K562 (cell line): ENCODE results near the gene ABCF3. TPM values are rescaled to one million over a fixed set of nuclear protein-coding genes. Genes with fewer than 3 reads are reported as not detected.

Source experiments
- BRD9 ChIP-seq: fragments of 450-650 bp; IDR thresholded peaks from 2 replicates; pipeline ENCODE4 v1.6.1; 2018; ENCODE audit warnings: low read depth; ENCODE audit not compliant: partially characterized antibody
- CSDE1 ChIP-seq, 2 experiments: fragments of 450-650 bp; IDR thresholded peaks; 2 replicates each; pipeline ENCODE4 v1.6.1; 2016; ENCODE audit warnings: mild to moderate bottlenecking in 1 of 2
- DPF2 ChIP-seq: fragments of 450-650 bp; IDR thresholded peaks from 2 replicates; pipeline ENCODE4 v1.6.1; 2016
- ETV6 ChIP-seq, 3 experiments: fragments of 150-350 bp in 1 of 3; sonication (generic) in 1 of 3; formaldehyde crosslinking in 1 of 3; IDR thresholded peaks; 2 replicates each; pipeline versions ENCODE4 v1.6.1 to v1.8.0; 2014 to 2022; ENCODE audit warnings: borderline replicate concordance in 2 of 3, low read depth in 2 of 3, antibody characterized with exemption in 1 of 3, low read length in 1 of 3, mild to moderate bottlenecking in 1 of 3, missing genetic modification reagents in 1 of 3
- KDM1A ChIP-seq, 2 experiments: fragments of 450-650 bp; IDR thresholded peaks; 2 replicates each; pipeline ENCODE4 v1.6.1; 2016; ENCODE audit warnings: mild to moderate bottlenecking in 2 of 2
- LARP7 ChIP-seq: fragments of 450-650 bp; IDR thresholded peaks from 2 replicates; pipeline ENCODE4 v1.6.1; 2016
- PCBP1 ChIP-seq: fragments of 200-400 bp; formaldehyde crosslinking; IDR thresholded peaks from 2 replicates; pipeline ENCODE4 v1.6.1; 2018; ENCODE audit warnings: mild to moderate bottlenecking, low read depth, low read length; ENCODE audit not compliant: poor library complexity, severe bottlenecking
- POLR3G ChIP-seq: IDR thresholded peaks from 2 replicates; pipeline ENCODE4 v1.6.1; 2011; ENCODE audit not compliant: insufficient read length, insufficient replicate concordance; ENCODE audit errors: extremely low read depth
- PRMT5 ChIP-seq: sonication (generic); formaldehyde crosslinking; IDR thresholded peaks from 2 replicates; pipeline ENCODE4 v1.5.0; 2020; ENCODE audit warnings: missing genetic modification reagents
- TAF9B ChIP-seq: fragments of 450-650 bp; IDR thresholded peaks from 2 replicates; pipeline ENCODE4 v1.6.1; 2018; ENCODE audit warnings: mild to moderate bottlenecking; ENCODE audit not compliant: partially characterized antibody
- THAP7 ChIP-seq: fragments of 250-450 bp; sonication (Bioruptor Pico); IDR thresholded peaks from 2 replicates; pipeline ENCODE4 v1.5.0; 2021
- YY1 ChIP-seq, 3 experiments: IDR thresholded peaks; 2 replicates each; pipeline ENCODE4 v1.6.1; 2011; ENCODE audit warnings: low read length in 2 of 3, mild to moderate bottlenecking in 2 of 3, moderate library complexity in 2 of 3, borderline replicate concordance in 1 of 3, control low read depth in 1 of 3, low read depth in 1 of 3; ENCODE audit not compliant: insufficient read depth in 3 of 3, insufficient replicate concordance in 2 of 3, control insufficient read depth in 1 of 3, insufficient read length in 1 of 3; ENCODE audit errors: extremely low read depth in 1 of 3
- ZBTB34 ChIP-seq: fragments of 250-450 bp; sonication (Bioruptor Pico); IDR thresholded peaks from 2 replicates; pipeline ENCODE4 v1.8.0; 2021; ENCODE audit warnings: mild to moderate bottlenecking, moderate library complexity
- ZKSCAN8 ChIP-seq: fragments of 200-800 bp; sonication (Bioruptor generic); IDR thresholded peaks from 2 replicates; pipeline ENCODE4 v1.6.1; 2016; ENCODE audit warnings: missing genetic modification characterization, missing compliant biosample characterization
- ZNF699 ChIP-seq: fragments of 250-450 bp; sonication (Bioruptor Pico); IDR thresholded peaks from 2 replicates; pipeline ENCODE4 v1.8.0; 2021; ENCODE audit warnings: mild to moderate bottlenecking, moderate library complexity; ENCODE audit not compliant: insufficient replicate concordance
- polyA plus RNA-seq, 8 experiments: library from polyadenylated mRNA; depleted of rRNA in 4 of 8; stranded (reverse) in 5 of 8; unstranded in 3 of 8; fragments of >200 nt; fragmentation: Nextera tagmentation in 2 of 8; fragmentation: Illumina TruSeq in 1 of 8; extraction: Ambion mirVana in 2 of 8; extraction: Trizol in 1 of 8; gene quantifications; 2 replicates each; pipeline versions ENCODE4 v1.2.1 to v1.2.3, GENCODE V29; 2011 to 2014; ENCODE audit warnings: inconsistent platforms in 1 of 8, missing spikeins in 1 of 8
- total RNA-seq, 7 experiments: library from RNA; depleted of rRNA in 6 of 7; stranded (reverse); fragments of >200 nt in 6 of 7; fragmentation: Illumina TruSeq in 2 of 7; extraction: Trizol in 2 of 7; gene quantifications; 2 replicates each; pipeline versions ENCODE4 v1.2.1 to v1.2.3, GENCODE V29; 2011 to 2021; ENCODE audit warnings: low replicate concordance in 1 of 7
- TF ChIP-seq, protein P1 (sequence below): fragments of 450-650 bp; formaldehyde crosslinking; IDR thresholded peaks from 2 replicates; pipeline ENCODE4 v1.4.0; 2020; ENCODE audit warnings: mild to moderate bottlenecking, mixed read lengths
- TF ChIP-seq, protein P2 (sequence below): fragments of 450-650 bp; IDR thresholded peaks from 2 replicates; pipeline ENCODE4 v1.6.1; 2017; ENCODE audit warnings: mild to moderate bottlenecking, moderate library complexity

The ABCF3 gene
- total and polyA plus RNA-seq, 9 of the 15 experiments (the other 6 are each of a cell fraction or from before 2014, with no cell fraction given): 6.7 to 77.9 (median 45.1) TPM

DNA sequence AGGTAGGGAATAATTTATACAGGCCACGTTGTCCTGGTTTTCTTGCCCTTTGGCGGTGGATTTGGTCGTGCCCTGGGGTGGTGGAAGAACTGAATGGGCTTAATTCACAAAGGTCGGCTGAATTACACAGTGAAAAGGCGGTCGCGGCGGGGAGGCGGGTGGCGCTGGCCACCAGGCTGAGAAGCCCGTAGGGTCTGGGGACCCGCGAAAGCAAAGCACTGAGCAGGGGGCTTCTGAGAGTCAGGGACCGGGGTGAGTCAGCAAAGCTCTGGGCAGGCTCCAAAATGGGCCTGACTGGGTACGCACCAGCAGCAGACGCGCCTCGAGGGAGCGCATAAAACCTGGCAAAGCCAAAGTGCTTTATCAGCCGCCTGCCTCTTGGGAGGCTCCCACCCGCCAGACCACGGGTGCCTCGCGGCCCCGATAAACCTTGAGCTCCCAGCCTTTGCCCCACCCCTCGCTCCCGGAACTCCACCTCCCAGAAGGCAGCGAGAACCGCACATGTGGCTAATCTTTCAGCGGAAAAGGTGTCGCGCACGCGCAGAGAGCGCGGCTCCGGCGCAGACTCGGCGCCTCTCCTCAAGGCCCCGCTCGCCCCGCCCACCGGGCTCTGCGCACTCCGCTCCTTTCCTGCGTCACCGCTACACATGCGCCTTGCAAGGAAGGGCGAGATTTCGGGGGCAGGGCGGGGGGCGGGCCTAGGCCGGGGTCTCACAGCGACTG is 377 bp upstream of the ABCF3 start (continued):
- TF ChIP-seq, protein P1, sequence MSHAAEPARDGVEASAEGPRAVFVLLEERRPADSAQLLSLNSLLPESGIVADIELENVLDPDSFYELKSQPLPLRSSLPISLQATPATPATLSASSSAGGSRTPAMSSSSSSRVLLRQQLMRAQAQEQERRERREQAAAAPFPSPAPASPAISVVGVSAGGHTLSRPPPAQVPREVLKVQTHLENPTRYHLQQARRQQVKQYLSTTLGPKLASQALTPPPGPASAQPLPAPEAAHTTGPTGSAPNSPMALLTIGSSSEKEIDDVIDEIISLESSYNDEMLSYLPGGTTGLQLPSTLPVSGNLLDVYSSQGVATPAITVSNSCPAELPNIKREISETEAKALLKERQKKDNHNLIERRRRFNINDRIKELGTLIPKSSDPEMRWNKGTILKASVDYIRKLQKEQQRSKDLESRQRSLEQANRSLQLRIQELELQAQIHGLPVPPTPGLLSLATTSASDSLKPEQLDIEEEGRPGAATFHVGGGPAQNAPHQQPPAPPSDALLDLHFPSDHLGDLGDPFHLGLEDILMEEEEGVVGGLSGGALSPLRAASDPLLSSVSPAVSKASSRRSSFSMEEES (CRISPR knock-in tag): no peak
- TF ChIP-seq CSDE1 (IDR thresholded peaks at IDR 0.05) (no peak), TAF9B (no peak), KDM1A (IDR thresholded peaks at IDR 0.05) (no peak), POLR3G (no peak), ETV6 (IDR thresholded peaks at IDR 0.05; ENCODE audit: borderline replicate concordance in 1 of 2, low read depth in 2 of 2, low read length in 1 of 2) (no peak), ETV6 (CRISPR knock-in tag; IDR thresholded peaks at IDR 0.05; ENCODE audit: borderline replicate concordance) (no peak), ZKSCAN8 (CRISPR knock-in tag) (no peak), YY1 (IDR thresholded peaks at IDR 0.05; ENCODE audit: borderline replicate concordance in 1 of 3, control insufficient read depth in 1 of 3, extremely low read depth in 1 of 3, insufficient read depth in 3 of 3, insufficient read length in 1 of 3, insufficient replicate concordance in 2 of 3, low read depth in 1 of 3, low read length in 2 of 3) (peak in 1 of 3 experiments; percentile 58), LARP7 (no peak), PCBP1 (peak; percentile 81), ZBTB34 (no peak), DPF2 (peak; percentile 82), BRD9 (no peak), PRMT5 (CRISPR knock-in tag) (no peak), ZNF699 (CRISPR knock-in tag) (no peak), THAP7 (no peak)
- TF ChIP-seq, protein P2, sequence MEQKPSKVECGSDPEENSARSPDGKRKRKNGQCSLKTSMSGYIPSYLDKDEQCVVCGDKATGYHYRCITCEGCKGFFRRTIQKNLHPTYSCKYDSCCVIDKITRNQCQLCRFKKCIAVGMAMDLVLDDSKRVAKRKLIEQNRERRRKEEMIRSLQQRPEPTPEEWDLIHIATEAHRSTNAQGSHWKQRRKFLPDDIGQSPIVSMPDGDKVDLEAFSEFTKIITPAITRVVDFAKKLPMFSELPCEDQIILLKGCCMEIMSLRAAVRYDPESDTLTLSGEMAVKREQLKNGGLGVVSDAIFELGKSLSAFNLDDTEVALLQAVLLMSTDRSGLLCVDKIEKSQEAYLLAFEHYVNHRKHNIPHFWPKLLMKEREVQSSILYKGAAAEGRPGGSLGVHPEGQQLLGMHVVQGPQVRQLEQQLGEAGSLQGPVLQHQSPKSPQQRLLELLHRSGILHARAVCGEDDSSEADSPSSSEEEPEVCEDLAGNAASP: no peak
